Gastroesophageal sphincter (tissue), 3 donors: Measurements from ENCODE around the gene PET100.

Experiments
- EP300 ChIP-seq: sonication (generic); formaldehyde crosslinking; IDR thresholded peaks from one replicate; pipeline ENCODE4 v1.6.1; 2017; ENCODE audit warnings: antibody characterized with exemption, mild to moderate bottlenecking
- POLR2AphosphoS5 ChIP-seq: sonication (generic); formaldehyde crosslinking; IDR thresholded peaks from one replicate; pipeline ENCODE4 v1.6.1; 2017; ENCODE audit warnings: antibody characterized with exemption
- TF ChIP-seq, protein P1 (sequence below), 4 experiments: fragments of 200-600 bp in 2 of 4; fragments of 450-650 bp in 2 of 4; sonication (generic) in 1 of 4; IDR thresholded peaks; one replicate each; pipeline ENCODE4 v1.5.1; 2017 to 2019; ENCODE audit warnings: antibody characterized with exemption in 4 of 4, mild to moderate bottlenecking in 2 of 4, moderate library complexity in 2 of 4

GRCh38 chr19:7602240-7602934 is 27.2 kb upstream of the PET100 start:
- TF ChIP-seq, protein P1, sequence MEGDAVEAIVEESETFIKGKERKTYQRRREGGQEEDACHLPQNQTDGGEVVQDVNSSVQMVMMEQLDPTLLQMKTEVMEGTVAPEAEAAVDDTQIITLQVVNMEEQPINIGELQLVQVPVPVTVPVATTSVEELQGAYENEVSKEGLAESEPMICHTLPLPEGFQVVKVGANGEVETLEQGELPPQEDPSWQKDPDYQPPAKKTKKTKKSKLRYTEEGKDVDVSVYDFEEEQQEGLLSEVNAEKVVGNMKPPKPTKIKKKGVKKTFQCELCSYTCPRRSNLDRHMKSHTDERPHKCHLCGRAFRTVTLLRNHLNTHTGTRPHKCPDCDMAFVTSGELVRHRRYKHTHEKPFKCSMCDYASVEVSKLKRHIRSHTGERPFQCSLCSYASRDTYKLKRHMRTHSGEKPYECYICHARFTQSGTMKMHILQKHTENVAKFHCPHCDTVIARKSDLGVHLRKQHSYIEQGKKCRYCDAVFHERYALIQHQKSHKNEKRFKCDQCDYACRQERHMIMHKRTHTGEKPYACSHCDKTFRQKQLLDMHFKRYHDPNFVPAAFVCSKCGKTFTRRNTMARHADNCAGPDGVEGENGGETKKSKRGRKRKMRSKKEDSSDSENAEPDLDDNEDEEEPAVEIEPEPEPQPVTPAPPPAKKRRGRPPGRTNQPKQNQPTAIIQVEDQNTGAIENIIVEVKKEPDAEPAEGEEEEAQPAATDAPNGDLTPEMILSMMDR (IDR thresholded peaks at IDR 0.05) = no peak
- TF ChIP-seq EP300 = no peak
- TF ChIP-seq POLR2AphosphoS5 = no peak
